Neuronal stem cell (in vitro differentiated cells): ENCODE measurements around the gene AAR2.
A peak's percentile ranks its signal among the peaks of the same experiment; 100 is the strongest.

Experiments
- DNase-seq: peaks from one replicate; pipeline ENCODE4 v3.0.0-alpha.2; 2013; ENCODE audit warnings: low spot score
- H2AFZ ChIP-seq: one replicate; pipeline ENCODE4 v1.6.1; 2013; ENCODE audit warnings: mild to moderate bottlenecking, low read length, inconsistent platforms
- H2AK5ac ChIP-seq: 2 replicates; pipeline ENCODE4 v1.6.1; 2013; ENCODE audit warnings: low read depth, mild to moderate bottlenecking, inconsistent platforms, low read length, moderate library complexity, mixed read lengths
- H2BK120ac ChIP-seq: 2 replicates; pipeline ENCODE4 v1.6.1; 2013; ENCODE audit warnings: low read depth, mild to moderate bottlenecking, inconsistent platforms, low read length, moderate library complexity, mixed read lengths
- H2BK12ac ChIP-seq: one replicate; pipeline ENCODE4 v1.6.1; 2013; ENCODE audit warnings: low read length, inconsistent platforms
- H2BK15ac ChIP-seq: 2 replicates; pipeline ENCODE4 v1.6.1; 2013; ENCODE audit warnings: mild to moderate bottlenecking, low read length, inconsistent platforms, mixed read lengths
- H2BK5ac ChIP-seq: one replicate; pipeline ENCODE4 v1.6.1; 2013; ENCODE audit warnings: inconsistent platforms, mild to moderate bottlenecking, low read length, moderate library complexity
- H3K14ac ChIP-seq: one replicate; pipeline ENCODE4 v1.6.1; 2013; ENCODE audit warnings: low read length, inconsistent platforms
- H3K18ac ChIP-seq: 2 replicates; pipeline ENCODE4 v1.6.1; 2013; ENCODE audit warnings: low read length, inconsistent platforms
- H3K23ac ChIP-seq: 2 replicates; pipeline ENCODE4 v1.6.1; 2013; ENCODE audit warnings: low read depth, mild to moderate bottlenecking, mixed read lengths, low read length, inconsistent platforms; ENCODE audit not compliant: poor library complexity
- H3K27ac ChIP-seq: replicated peaks from 3 replicates; pipeline ENCODE4 v1.5.1; 2013; ENCODE audit warnings: low read length, inconsistent platforms
- H3K27me3 ChIP-seq, 3 experiments: 2 replicates each; pipeline ENCODE4 v1.6.1; 2013; ENCODE audit warnings: low read length in 3 of 3, mild to moderate bottlenecking in 2 of 3, inconsistent platforms in 1 of 3, low read depth in 1 of 3, mixed read lengths in 1 of 3, moderate library complexity in 1 of 3; ENCODE audit not compliant: control insufficient read depth in 3 of 3, insufficient read depth in 3 of 3
- H3K36me3 ChIP-seq, 2 donors: replicated peaks in 1 of 2; 2 replicates each; pipeline ENCODE4 v1.6.1; 2013; ENCODE audit warnings: low read length in 2 of 2; ENCODE audit not compliant: control insufficient read depth in 2 of 2, insufficient read depth in 2 of 2
- H3K4ac ChIP-seq: 2 replicates; pipeline ENCODE4 v1.6.1; 2013; ENCODE audit warnings: inconsistent platforms, mild to moderate bottlenecking, low read length, moderate library complexity
- H3K4me1 ChIP-seq, 2 donors: 1 replicate in 1 of 2; 2 replicates in 1 of 2; pipeline ENCODE4 v1.6.1; 2013; ENCODE audit warnings: low read length in 2 of 2, low read depth in 1 of 2; ENCODE audit not compliant: control insufficient read depth in 2 of 2, insufficient read depth in 1 of 2
- H3K4me2 ChIP-seq: one replicate; pipeline ENCODE4 v1.6.1; 2013; ENCODE audit warnings: mild to moderate bottlenecking, low read length, inconsistent platforms; ENCODE audit not compliant: insufficient read depth, poor library complexity, severe bottlenecking
- H3K4me3 ChIP-seq, 2 donors: 2 replicates each; pipeline ENCODE4 v1.5.1; 2013; ENCODE audit warnings: low read length in 2 of 2, mild to moderate bottlenecking in 2 of 2, inconsistent platforms in 1 of 2, moderate library complexity in 1 of 2
- H3K79me1 ChIP-seq: one replicate; pipeline ENCODE4 v1.6.1; 2013; ENCODE audit warnings: low read depth, mild to moderate bottlenecking, inconsistent platforms, low read length, moderate library complexity
- H3K9ac ChIP-seq: one replicate; pipeline ENCODE4 v1.6.1; 2013; ENCODE audit warnings: mild to moderate bottlenecking, low read depth, low read length, inconsistent platforms; ENCODE audit not compliant: poor library complexity
- H3K9me3 ChIP-seq, 2 donors: replicated peaks in 1 of 2; 2 replicates each; pipeline versions ENCODE3 to v1.6.1; 2013; ENCODE audit warnings: low read length in 2 of 2, mild to moderate bottlenecking in 2 of 2, inconsistent platforms in 1 of 2, low read depth in 1 of 2, mixed read lengths in 1 of 2, moderate library complexity in 1 of 2; ENCODE audit not compliant: control insufficient read depth in 2 of 2, insufficient read depth in 1 of 2
- H4K8ac ChIP-seq: one replicate; pipeline ENCODE4 v1.6.1; 2013; ENCODE audit warnings: low read depth, mild to moderate bottlenecking, inconsistent platforms, low read length, moderate library complexity
- H4K91ac ChIP-seq: one replicate; pipeline ENCODE4 v1.6.1; 2013; ENCODE audit warnings: low read length, low read depth, mild to moderate bottlenecking, inconsistent platforms; ENCODE audit not compliant: poor library complexity
- WGBS, 2 donors: extraction: QIAGEN DNeasy Blood & Tissue Kit; methylation state at CpG; one replicate each; pipeline ENCODE4 v1.1.7; 2013; ENCODE audit warnings: missing lambda C conversion rate in 2 of 2, mixed read lengths in 1 of 2; ENCODE audit not compliant: insufficient read length in 2 of 2, insufficient replicate concordance in 1 of 2; ENCODE audit errors: extremely low coverage in 2 of 2; 5-methylcytosine and 5-hydroxymethylcytosine counted together

AAR2 gene

DNA sequence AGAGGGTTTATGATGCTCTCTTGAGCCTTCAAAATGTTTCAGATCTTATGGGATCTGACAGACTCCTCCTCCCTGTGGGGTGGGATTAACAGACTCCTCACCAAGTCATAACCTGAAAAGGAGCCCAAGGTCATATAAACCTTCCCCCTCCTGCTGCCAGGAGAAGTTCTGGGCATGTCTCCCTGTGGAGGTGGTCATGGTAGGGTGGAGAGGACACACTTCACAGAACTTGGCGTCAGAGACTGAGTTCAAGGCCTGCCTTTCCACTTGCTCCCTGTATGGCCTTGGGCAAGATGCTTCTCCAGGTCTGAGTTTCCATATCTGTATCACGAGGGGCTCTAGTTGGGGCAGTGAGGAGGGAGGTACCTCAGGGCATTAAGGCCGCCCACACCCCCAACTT, 32.4 kb upstream of the AAR2 start:
- Histone ChIP-seq H3K23ac (no peak overlapping the region), H3K4me2 (no peak overlapping the region), H3K79me1 (no peaks in the 10 kb centered on the region), H3K4ac (no peak overlapping the region), H3K27me3 (no peaks in the 10 kb centered on the region), H3K36me3 (peaks cover 2 to 87% of the 10 kb centered on the region in 2 donors), H3K9me3 (no peaks in the 10 kb centered on the region), H3K4me3 (no peak overlapping the region), H3K14ac (no peak overlapping the region), H2BK120ac (no peak overlapping the region), H2BK12ac (no peak overlapping the region), H2AK5ac (no peak overlapping the region), H2AFZ (no peak overlapping the region), H3K9ac (no peak overlapping the region), H3K27ac (no peak overlapping the region), H4K8ac (no peak overlapping the region), H3K4me1 (no peaks in the 10 kb centered on the region), H3K18ac (no peak overlapping the region), H2BK15ac (no peak overlapping the region), H4K91ac (no peak overlapping the region), H2BK5ac (no peak overlapping the region)
- no CpG with 5 or more reads among the region's 3 CpGs for WGBS, 2 donors
- DNase-seq = no peak

DNA sequence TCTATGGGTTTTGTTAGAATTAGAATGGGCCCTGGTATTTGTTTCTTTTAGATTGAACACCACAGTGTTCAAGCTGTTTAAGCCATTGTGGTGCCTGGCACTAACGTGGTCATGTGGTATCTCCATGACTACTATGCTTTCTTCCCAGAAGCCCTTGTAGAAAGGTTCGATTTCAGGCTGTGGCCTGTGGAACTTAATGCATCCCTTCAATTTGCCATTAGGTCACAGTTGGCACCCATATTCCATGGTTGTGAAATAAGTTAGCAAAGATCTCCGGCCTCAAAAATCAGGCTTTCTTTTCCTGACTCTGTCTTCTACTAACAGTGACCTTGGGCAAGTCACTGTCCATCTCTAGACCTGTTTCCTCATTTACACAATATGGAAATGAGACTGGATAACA, 31.3 kb upstream of the AAR2 start:
- H3K14ac ChIP-seq = no peak overlapping the region
- no peak overlapping the region for H3K4me3 ChIP-seq
- no peaks in the 10 kb centered on the region for H3K9me3 ChIP-seq
- no peak overlapping the region for H2AK5ac ChIP-seq
- H3K4me1 ChIP-seq = no peaks in the 10 kb centered on the region
- no peak overlapping the region for H2BK120ac ChIP-seq
- no peak overlapping the region for H3K18ac ChIP-seq
- no peaks in the 10 kb centered on the region for H3K27me3 ChIP-seq
- H2BK5ac ChIP-seq = no peak overlapping the region
- no peak overlapping the region for H2AFZ ChIP-seq
- H3K23ac ChIP-seq = no peak overlapping the region
- no peak overlapping the region for H4K8ac ChIP-seq
- H3K9ac ChIP-seq = no peak overlapping the region
- H4K91ac ChIP-seq = no peak overlapping the region
- no peak for DNase-seq
- H2BK12ac ChIP-seq = no peak overlapping the region
- no peaks in the 10 kb centered on the region for H3K79me1 ChIP-seq
- no peak overlapping the region for H3K27ac ChIP-seq
- no peak overlapping the region for H3K4ac ChIP-seq
- H2BK15ac ChIP-seq = no peak overlapping the region
- no CpG with 5 or more reads among the region's 3 CpGs for WGBS, 2 donors
- H3K4me2 ChIP-seq = no peak overlapping the region
- H3K36me3 ChIP-seq = peaks cover 4 to 89% of the 10 kb centered on the region in 2 donors

DNA sequence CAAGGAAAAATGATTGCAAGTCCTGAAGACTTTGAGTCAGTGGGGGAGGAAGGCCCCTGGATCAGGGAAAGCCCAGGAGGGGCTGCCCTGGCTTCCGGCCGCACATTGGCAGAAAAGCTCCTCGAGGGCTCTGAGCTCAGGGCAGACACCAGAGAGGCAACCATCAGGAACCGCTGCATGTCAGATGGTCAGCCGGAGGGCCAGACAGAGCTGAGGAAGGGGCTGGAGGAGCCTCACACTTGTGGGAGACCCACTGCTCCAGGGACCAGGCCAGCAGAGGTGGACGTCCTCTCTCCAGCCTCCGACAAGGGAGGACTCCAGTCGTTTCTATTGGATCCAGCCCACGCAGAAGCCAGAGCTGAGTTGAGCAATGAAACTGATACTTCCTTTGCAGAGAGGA, 30.2 kb upstream of the AAR2 start:
- no peak overlapping the region for H4K91ac ChIP-seq
- no peak overlapping the region for H2AK5ac ChIP-seq
- no peak overlapping the region for H2BK120ac ChIP-seq
- H3K36me3 ChIP-seq = peaks cover 4 to 83% of the 10 kb centered on the region in 2 donors
- H2AFZ ChIP-seq = no peak overlapping the region
- H3K4me3 ChIP-seq = no peak overlapping the region
- no peak overlapping the region for H3K18ac ChIP-seq
- no peaks in the 10 kb centered on the region for H3K79me1 ChIP-seq
- no peak overlapping the region for H3K4me2 ChIP-seq
- no peaks in the 10 kb centered on the region for H3K27me3 ChIP-seq
- no peak overlapping the region for H2BK5ac ChIP-seq
- H3K23ac ChIP-seq = no peak overlapping the region
- WGBS, 2 donors = no CpG with 5 or more reads among the region's 9 CpGs
- peak overlapping the region; percentile 10 for H3K9ac ChIP-seq
- no peak overlapping the region for H4K8ac ChIP-seq
- no peak overlapping the region for H2BK12ac ChIP-seq
- H3K27ac ChIP-seq = no peak overlapping the region
- no peak overlapping the region for H2BK15ac ChIP-seq
- no peak for DNase-seq
- no peaks in the 10 kb centered on the region for H3K9me3 ChIP-seq
- no peak overlapping the region for H3K14ac ChIP-seq
- no peak overlapping the region for H3K4ac ChIP-seq
- no peaks in the 10 kb centered on the region for H3K4me1 ChIP-seq

DNA sequence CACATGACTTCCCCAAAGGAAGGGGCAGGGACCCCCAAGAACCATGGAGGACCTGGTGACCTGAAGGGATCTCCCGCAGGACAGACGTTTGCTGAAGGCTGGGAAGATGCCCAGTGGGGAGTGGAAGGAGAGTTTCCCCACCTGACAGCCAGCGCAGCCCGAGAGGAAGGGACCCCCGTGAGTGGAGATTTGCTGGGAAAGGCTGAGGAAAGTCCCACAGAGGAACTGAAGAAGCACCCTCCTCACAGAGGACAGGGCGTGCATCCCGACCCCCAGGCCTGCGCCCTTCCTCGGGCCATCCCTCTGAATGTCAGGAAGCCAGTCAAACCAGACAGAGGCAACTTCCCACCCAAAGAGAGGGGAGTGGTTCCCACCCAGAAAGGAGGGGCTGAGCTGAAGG, 29.6 kb upstream of the AAR2 start:
- Histone ChIP-seq H2BK15ac (no peak overlapping the region), H2AFZ (no peak overlapping the region), H3K4me2 (no peak overlapping the region), H3K4ac (no peak overlapping the region), H3K9me3 (no peaks in the 10 kb centered on the region), H2BK120ac (no peak overlapping the region), H3K14ac (no peak overlapping the region), H3K4me3 (no peak overlapping the region), H3K27ac (no peak overlapping the region), H3K27me3 (no peaks in the 10 kb centered on the region), H3K79me1 (no peaks in the 10 kb centered on the region), H3K9ac (no peak overlapping the region), H3K4me1 (no peaks in the 10 kb centered on the region), H4K91ac (no peak overlapping the region), H3K18ac (no peak overlapping the region), H2AK5ac (no peak overlapping the region), H3K23ac (no peak overlapping the region), H3K36me3 (peaks cover 4 to 83% of the 10 kb centered on the region in 2 donors), H2BK5ac (no peak overlapping the region), H4K8ac (no peak overlapping the region), H2BK12ac (no peak overlapping the region)
- no CpG with 5 or more reads among the region's 9 CpGs for WGBS, 2 donors
- DNase-seq = no peak
